Measurements from ENCODE around the gene ATP11A. TPM values are rescaled to one million over a fixed set of nuclear protein-coding genes. Genes with fewer than 3 reads are reported as not detected.

Gene ATP11A
- total RNA-seq, 1 experiment from 2014 or later: 65.3 TPM

- no peak overlapping the region for H2BK12ac ChIP-seq (ENCODE audit: insufficient read length, low read depth, low read length)
- no peak overlapping the region for H4K8ac ChIP-seq (replicated peaks; ENCODE audit: insufficient read length, low read depth, low read length)
- H3K9me3 ChIP-seq (ENCODE audit: control insufficient read depth, low read depth, low read length): no peaks in the 10 kb centered on the region
- no peak overlapping the region for H2BK120ac ChIP-seq (ENCODE audit: low read depth, low read length, poor library complexity, severe bottlenecking)
- H3K23ac ChIP-seq (ENCODE audit: insufficient read length, low read depth, low read length): no peak overlapping the region
- H3K4ac ChIP-seq (ENCODE audit: low read depth, low read length): no peak overlapping the region
- no CpG with 5 or more reads among the region's 8 CpGs for WGBS (ENCODE audit: extremely low coverage, insufficient read length, low lambda C conversion rate)
- H3K27me3 Mint-ChIP-seq (ENCODE audit: low read depth): peaks cover 11% of the 10 kb centered on the region
- H3K79me2 ChIP-seq (ENCODE audit: insufficient read depth, low read length): no peaks in the 10 kb centered on the region
- no peak overlapping the region for H3K4me2 ChIP-seq (ENCODE audit: insufficient read depth, insufficient read length, low read length)
- no peaks in the 10 kb centered on the region for H3K27me3 ChIP-seq (ENCODE audit: insufficient read depth, low read length)
- no peak overlapping the region for H4K5ac ChIP-seq (ENCODE audit: insufficient read length, low read depth, low read length)
- H3K36me3 Mint-ChIP-seq (ENCODE audit: insufficient read depth in 1 of 3, low read depth in 3 of 3): no peaks in the 10 kb centered on the region
- H3K27ac Mint-ChIP-seq: peak overlapping the region in 1 of 3 experiments; percentile 6; a peak in 1 of 7 replicates
- H3K9ac ChIP-seq (ENCODE audit: extremely low read depth, insufficient read length, low read length): no peak overlapping the region
- H3K23me2 ChIP-seq (ENCODE audit: insufficient read length, low read depth, low read length, poor library complexity, severe bottlenecking): no peaks in the 10 kb centered on the region
- no peak for DNase-seq
- H2BK20ac ChIP-seq (ENCODE audit: low read depth, low read length, poor library complexity, severe bottlenecking): no peak overlapping the region
- no peaks in the 10 kb centered on the region for H4K20me1 ChIP-seq (ENCODE audit: control insufficient read depth, insufficient read depth, insufficient read length)
- TF ChIP-seq CTCF (conservative IDR thresholded peaks at IDR 0.05): no peak
- H3K4me1 ChIP-seq (ENCODE audit: insufficient read depth, low read length): peaks cover 6% of the 10 kb centered on the region; the same call in 1 of the 2 replicates
- no peak overlapping the region for H3K27ac ChIP-seq (ENCODE audit: insufficient read length, low read depth, low read length)
- H3K18ac ChIP-seq (ENCODE audit: insufficient read length, low read depth, low read length): no peak overlapping the region
- H2BK5ac ChIP-seq (ENCODE audit: insufficient read length, low read length): no peak overlapping the region
- no peak overlapping the region for H3K56ac ChIP-seq (ENCODE audit: insufficient read length, low read depth, low read length)
- H3K4me1 Mint-ChIP-seq: peaks cover 23 to 37% of the 10 kb centered on the region in 2 experiments
- no peak overlapping the region for H3T11ph ChIP-seq (ENCODE audit: low read length)
- H2AFZ ChIP-seq (ENCODE audit: low read length): no peak overlapping the region
- H2BK15ac ChIP-seq (ENCODE audit: low read depth, low read length): no peak overlapping the region
- no peak overlapping the region for H3K14ac ChIP-seq (ENCODE audit: insufficient read depth, low read length)
- no peak overlapping the region; a peak in 1 of 5 replicates for H3K4me3 Mint-ChIP-seq
- no peak overlapping the region for H4K91ac ChIP-seq (ENCODE audit: insufficient read length, low read depth, low read length)
- H2AK5ac ChIP-seq (ENCODE audit: insufficient read length, low read length): no peak overlapping the region
- no peaks in the 10 kb centered on the region for H3K79me1 ChIP-seq (ENCODE audit: insufficient read depth, low read depth, low read length, poor library complexity, severe bottlenecking)
- H3K9me3 Mint-ChIP-seq: peaks cover 0 to 3% of the 10 kb centered on the region in 2 experiments; a peak in 2 of 5 replicates
These were observed 17.1 kb upstream of the ATP11A start for GRCh38 chr13:112672651-112673284.

Data from H9 (cell line).